NCI-H2227 treated with DMSO at 0.1 percent for 48 hours (cell line): ENCODE data around the gene ADNP.

Experiments
- DNase-seq: peaks from one replicate; lab custom pipeline; 2025; lab: John Stamatoyannopoulos, UW

ADNP gene

DNA sequence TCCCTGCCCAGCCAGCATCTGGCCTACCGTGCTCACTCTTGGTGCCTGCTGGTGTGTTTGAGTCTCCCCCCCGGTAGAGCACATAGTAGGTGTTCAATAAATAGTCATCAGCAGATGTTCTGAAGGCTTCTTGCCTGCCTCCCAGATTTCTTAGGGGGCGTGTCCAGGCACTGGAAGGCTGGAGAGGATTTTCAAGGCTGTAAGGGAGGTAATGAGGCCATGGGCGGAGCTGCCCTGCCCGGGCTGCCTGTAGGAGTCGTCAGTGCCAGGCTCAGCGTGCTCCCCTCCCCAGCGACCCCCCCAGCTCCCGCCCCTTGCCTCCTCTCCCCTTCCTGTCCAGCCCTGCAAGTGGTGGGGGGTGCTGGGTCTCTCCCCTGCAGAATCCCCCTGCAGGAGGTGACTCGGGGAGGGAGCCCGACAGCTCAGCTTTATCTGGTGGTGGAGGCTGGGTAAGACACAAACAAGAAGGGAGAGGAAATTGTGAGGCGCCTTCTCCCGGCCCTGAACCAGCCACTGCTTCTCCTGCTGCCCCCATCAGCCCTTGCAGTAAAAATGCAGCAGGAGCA, 80.4 kb downstream of the ADNP start:
- no peak for DNase-seq

DNA sequence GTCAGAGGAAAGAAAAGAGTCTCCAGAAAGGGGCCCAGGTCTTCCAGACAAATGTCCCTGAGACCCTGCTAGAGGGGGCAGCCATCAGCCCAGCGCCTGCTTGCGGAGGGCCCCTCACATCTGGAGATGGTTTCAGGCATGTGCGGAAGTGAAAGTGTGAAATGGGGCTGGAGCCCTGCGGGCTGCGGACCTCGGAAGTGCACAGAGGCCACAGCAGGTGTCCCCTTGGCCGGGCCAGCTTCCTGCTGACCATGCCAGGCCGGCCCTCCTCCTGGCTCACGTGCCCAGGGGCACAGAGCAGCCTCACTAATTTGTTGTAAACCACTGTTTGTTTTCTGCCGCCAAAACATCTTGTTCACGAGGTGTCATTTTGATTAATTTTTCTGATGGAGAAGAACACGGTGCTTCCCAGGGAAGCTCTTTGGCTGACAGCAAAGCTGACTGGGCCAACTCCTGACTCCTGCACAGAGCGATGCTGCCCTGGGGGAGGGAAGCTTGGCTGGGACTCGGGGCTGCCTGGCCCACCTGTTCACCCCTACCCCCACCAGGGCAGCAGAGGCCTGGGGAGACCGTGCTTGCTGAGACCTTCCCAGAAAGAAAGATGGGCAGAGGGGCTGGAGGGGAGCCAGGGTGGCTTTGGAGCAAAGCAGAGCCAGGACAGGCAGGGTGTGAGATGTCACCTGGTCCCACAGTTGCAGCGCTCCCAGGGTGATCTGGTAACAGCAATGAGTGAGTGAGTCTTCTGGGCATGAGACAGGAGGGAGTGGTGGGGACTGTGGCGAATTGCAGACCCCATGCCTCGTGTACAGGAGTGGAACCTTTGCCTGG, 82.2 kb downstream of the ADNP start:
- no peak for DNase-seq

DNA sequence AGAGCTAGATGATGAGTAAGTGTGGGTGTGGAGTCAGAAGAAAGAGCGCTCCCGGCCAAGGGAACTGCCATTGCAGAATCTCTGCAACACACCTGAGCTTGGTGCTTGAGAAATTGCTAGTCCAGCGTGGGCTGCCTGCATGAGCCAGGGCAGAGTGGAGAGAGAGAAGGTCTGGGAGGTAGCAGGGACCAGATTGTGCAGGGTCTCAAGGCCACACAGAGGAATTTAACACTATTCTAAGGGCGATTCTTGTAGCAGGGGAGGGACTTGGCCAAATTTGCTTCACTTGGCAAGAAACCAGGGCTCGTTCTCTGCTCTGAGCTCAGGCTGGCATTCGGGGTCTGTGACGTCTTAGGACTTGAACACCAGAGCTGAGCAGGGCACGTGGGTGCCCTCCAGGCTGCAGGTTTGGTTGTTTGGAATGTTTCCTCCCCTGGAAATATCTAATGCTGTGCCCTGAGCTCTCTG, 82.9 kb downstream of the ADNP start:
- DNase-seq, result no peak

DNA sequence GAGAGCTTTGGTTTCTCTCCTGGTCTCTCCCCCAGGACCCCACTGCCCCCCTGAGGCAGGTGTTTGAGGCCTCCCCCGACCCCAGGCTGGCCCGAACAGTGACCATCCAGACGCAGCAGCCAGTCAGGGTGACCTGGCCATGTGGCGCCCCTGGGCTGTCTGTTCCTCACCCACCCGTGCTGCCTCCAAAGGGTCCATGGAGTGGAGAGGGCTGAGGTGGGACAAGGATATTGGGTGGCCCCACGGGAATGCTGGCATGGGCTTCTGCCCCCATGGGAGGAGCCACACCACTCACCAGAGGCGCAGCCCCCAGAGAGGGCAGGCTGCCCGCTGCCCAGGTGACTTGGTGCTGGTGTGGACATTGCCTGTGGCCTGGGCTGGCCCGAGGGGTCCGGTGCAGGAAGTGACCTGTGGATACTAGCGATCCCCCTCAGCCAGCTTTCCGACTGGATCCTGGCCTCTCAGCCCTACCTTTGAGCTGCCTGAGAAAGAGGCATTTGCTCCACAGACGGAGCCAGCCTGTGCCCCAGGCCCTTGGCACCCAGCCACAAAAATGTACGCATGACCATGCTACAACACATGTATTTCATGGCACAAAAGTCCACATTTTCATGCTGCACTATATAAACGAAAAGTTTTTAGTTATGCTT, 85.5 kb downstream of the ADNP start:
- no peak for DNase-seq

DNA sequence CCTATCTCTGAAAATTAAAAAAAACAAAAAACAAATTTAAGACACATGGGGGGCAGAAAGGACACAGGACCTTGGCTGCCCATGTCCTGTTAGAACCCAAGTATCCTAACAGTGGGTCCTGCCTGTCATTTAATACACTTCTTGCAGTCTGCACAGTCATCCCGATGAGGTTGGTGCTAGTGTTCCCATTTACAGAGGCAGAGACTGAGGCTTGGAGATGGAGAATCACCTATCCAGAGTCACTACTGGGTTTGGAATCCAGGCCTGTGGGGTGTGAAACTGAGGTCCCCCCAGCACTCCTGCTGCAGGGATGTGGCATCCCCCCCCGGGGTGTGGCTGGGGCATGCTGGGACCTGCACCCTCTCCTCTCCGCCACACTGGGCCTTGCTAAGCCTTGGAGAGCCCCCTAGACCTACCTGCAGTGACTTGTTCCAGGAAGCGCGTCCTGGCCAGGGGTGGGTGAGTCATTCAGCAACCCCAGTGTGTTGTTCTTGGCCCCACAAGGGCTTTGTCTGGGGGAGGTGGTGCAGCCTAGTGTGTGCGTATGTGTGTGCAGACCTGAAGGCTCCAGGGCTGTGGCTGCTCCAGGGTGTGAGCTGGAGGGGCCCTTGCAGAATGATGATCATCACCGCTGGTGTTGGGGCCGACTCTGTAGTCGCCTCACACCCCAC, 86.7 kb downstream of the ADNP start:
- DNase-seq, result no peak

GRCh38 chr20:50843331-50844276, 87.6 kb downstream of the ADNP start:
- no peak for DNase-seq

- no peak for DNase-seq
These were observed 88.4 kb downstream of the ADNP start for GRCh38 chr20:50842821-50843220.
